HG02763 (cell line): Measurements from ENCODE around the gene LYPLAL1.
"Not testable (repeated sequence)": the region's sequence is repeated elsewhere in the genome, so short reads cannot be mapped to it uniquely, and the experiment has no call there.

Source experiments
- ATAC-seq: cut with Tn5 transposase; IDR thresholded peaks from one replicate; pipeline ENCODE4 v1.9.1; 2021; ENCODE audit warnings: mild to moderate bottlenecking, moderate library complexity; ENCODE audit not compliant: unreplicated experiment

Gene LYPLAL1

GRCh38 chr1:219209578-219209977 lies 35.9 kb downstream of the LYPLAL1 start:
- no peak for ATAC-seq

GRCh38 chr1:219210067-219210466 lies 36.4 kb downstream of the LYPLAL1 start:
- ATAC-seq: no peak

- ATAC-seq: no peak
These were observed 41.8 kb downstream of the LYPLAL1 start for GRCh38 chr1:219215477-219215876.

GRCh38 chr1:219220945-219221344 lies 47.3 kb downstream of the LYPLAL1 start:
- ATAC-seq: peak; percentile 92

GRCh38 chr1:219223496-219223895 lies 49.8 kb downstream of the LYPLAL1 start:
- no peak for ATAC-seq

GRCh38 chr1:219226196-219226595 lies 52.5 kb downstream of the LYPLAL1 start:
- ATAC-seq: no peak

- ATAC-seq: no peak
These were observed 53.8 kb downstream of the LYPLAL1 start for GRCh38 chr1:219227360-219228057.

- ATAC-seq: no peak
These were observed 54.4 kb downstream of the LYPLAL1 start for GRCh38 chr1:219228058-219228419.

GRCh38 chr1:219232890-219233289 lies 59.2 kb downstream of the LYPLAL1 start:
- no peak for ATAC-seq

- ATAC-seq: no peak
These were observed 62.3 kb downstream of the LYPLAL1 start for GRCh38 chr1:219235903-219236481.

GRCh38 chr1:219236933-219237610 lies 63.4 kb downstream of the LYPLAL1 start:
- no peak for ATAC-seq

GRCh38 chr1:219239518-219239917 lies 65.8 kb downstream of the LYPLAL1 start:
- no peak for ATAC-seq

- no peak for ATAC-seq
These were observed 71.2 kb downstream of the LYPLAL1 start for GRCh38 chr1:219244864-219245263.

GRCh38 chr1:219247441-219247840 lies 73.8 kb downstream of the LYPLAL1 start:
- no peak for ATAC-seq

GRCh38 chr1:219250468-219250867 lies 76.8 kb downstream of the LYPLAL1 start:
- not testable (repeated sequence) for ATAC-seq

- no peak for ATAC-seq
These were observed 84.1 kb downstream of the LYPLAL1 start for GRCh38 chr1:219257751-219258150.

GRCh38 chr1:219261454-219261853 lies 87.8 kb downstream of the LYPLAL1 start:
- ATAC-seq: no peak
